ENCODE results near the gene CDC42EP1.
A peak's percentile ranks its signal among the peaks of the same experiment; 100 is the strongest.
"Not testable (repeated sequence)": the region's sequence is repeated elsewhere in the genome, so short reads cannot be mapped to it uniquely, and the experiment has no call there.

The CDC42EP1 gene

GRCh38 chr22:37601203-37601539, 40.9 kb downstream of the CDC42EP1 start:
- ChIA-PET POLR2A (interaction anchor here (2.4 kb wide), 1 partner anchor 9 kb away, joined by 7 read pairs; no protein-coding TSS in a partner anchor), CTCF (interaction anchor here (1.9 kb wide), 1 partner anchor 9 kb away, joined by 16 read pairs; no protein-coding TSS in a partner anchor)
- DNase-seq (ENCODE audit: extremely low spot score) = no peak
- TF ChIP-seq ZNF384 (IDR thresholded peaks at IDR 0.05) (no peak), LEF1 (IDR thresholded peaks at IDR 0.05; ENCODE audit: borderline replicate concordance) (no peak), L3MBTL2 (conservative IDR thresholded peaks at IDR 0.05) (no peak), BHLHE40 (IDR thresholded peaks at IDR 0.05; ENCODE audit: borderline replicate concordance) (no peak), NFRKB (IDR thresholded peaks at IDR 0.05) (no peak), ARNT (IDR thresholded peaks at IDR 0.05) (no peak), FOXA1 (IDR thresholded peaks at IDR 0.05) (no peak), HDGF (IDR thresholded peaks at IDR 0.05; ENCODE audit: borderline replicate concordance) (no peak), ELF4 (IDR thresholded peaks at IDR 0.05) (no peak), TARDBP (IDR thresholded peaks at IDR 0.05) (no peak), FOXK2 (IDR thresholded peaks at IDR 0.05) (no peak), SUZ12 (IDR thresholded peaks at IDR 0.05) (no peak), FOXM1 (IDR thresholded peaks at IDR 0.05; ENCODE audit: borderline replicate concordance) (no peak), SP1 (IDR thresholded peaks at IDR 0.05) (no peak)
- TF ChIP-seq, protein P1, sequence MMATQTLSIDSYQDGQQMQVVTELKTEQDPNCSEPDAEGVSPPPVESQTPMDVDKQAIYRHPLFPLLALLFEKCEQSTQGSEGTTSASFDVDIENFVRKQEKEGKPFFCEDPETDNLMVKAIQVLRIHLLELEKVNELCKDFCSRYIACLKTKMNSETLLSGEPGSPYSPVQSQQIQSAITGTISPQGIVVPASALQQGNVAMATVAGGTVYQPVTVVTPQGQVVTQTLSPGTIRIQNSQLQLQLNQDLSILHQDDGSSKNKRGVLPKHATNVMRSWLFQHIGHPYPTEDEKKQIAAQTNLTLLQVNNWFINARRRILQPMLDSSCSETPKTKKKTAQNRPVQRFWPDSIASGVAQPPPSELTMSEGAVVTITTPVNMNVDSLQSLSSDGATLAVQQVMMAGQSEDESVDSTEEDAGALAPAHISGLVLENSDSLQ (IDR thresholded peaks at IDR 0.05) = no peak

DNA sequence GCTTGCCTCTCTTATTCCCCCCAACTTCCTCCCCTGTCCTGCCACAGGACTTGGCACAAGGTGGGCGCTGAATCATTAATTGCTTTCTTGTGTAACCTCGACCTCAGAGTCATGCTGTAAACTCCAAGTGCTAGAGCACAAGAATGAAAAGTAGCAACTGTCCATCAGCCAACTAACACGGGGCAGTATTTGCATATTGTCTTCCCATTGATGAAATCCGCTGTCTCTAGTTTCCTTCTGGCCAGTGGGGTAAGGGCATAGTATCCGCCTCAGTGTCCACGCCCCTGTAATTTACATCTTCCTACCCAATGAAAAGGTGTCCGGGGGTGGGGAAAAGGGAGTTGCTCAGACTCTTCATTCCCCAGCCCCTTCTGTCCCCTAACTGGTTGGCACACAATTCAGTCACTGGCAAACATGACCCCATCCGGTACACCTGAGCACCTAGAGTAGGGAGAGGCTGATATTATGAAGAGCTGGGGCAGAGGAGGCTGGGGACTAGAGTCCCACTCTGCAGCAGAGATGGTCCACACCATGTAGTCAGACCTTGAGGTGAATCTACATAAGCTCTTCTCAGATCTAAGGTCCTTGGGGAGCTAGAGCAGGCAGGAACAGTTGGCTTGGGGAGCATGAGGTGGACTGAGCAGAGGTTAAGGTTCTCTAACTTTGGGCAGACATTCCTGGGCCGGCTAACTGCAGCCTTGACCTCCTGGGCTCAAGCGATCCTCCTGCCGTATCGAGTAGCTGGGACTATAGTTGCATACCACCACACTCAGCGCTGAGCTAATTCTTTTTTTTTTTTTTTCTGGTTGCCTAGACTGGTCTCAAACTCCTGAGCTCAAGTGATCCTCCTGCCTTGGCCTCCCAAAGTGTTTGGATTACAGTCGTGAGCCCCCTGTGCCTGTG, 41.5 kb downstream of the CDC42EP1 start:
- TF ChIP-seq L3MBTL2 (conservative IDR thresholded peaks at IDR 0.05) (no peak), ZNF384 (IDR thresholded peaks at IDR 0.05) (peak; percentile 53; the same call in 1 of the 2 replicates)
- TF ChIP-seq, protein P1 (IDR thresholded peaks at IDR 0.05) = peak; percentile 98
- CTCF ChIA-PET = interaction anchor here (0.5 to 1.9 kb wide), 4 partner anchors 9 to 60 kb away, joined by 3 to 16 read pairs (median 4); no protein-coding TSS in a partner anchor
- POLR2A ChIA-PET = interaction anchor here (2.4 kb wide), 1 partner anchor 9 kb away, joined by 7 read pairs; no protein-coding TSS in a partner anchor
- peak; percentile 60 for DNase-seq (ENCODE audit: extremely low spot score)

DNA sequence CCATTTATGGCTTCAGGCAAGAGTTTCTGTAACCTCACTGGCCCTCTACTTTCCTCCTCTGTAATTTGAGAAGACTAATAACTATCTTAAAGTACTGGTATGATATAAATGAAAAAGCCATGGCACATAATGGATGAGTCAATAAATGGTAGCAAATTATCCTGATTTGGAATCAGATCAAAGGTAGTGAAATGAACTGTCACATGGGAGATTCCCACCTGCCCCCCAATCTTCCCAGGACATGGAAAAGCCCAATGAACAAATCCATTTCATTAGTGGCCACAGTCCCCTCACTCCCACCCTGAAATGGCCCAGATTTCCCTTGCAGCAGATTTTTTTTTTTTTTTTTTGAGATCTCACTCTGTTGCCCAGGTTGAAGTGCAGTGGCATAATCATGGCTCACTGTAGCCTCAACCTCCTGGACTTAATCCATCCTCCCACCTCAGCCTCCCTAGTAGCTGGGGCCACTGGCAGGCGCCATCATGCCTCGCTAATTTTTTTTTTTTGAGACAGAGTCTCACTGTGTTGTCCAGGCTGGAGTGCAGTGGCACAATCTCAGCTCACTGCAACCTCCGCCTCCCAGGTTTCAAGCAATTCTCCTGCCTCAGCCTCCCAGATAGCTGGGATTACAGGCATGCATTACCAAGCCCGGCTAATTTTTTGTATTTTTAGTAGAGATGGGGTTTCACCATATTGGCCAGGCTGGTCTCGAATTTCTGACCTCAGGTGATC, 42.4 kb downstream of the CDC42EP1 start:
- not testable (repeated sequence) for DNase-seq (ENCODE audit: extremely low spot score)
- ChIA-PET POLR2A (interaction anchor here (2.4 kb wide), 1 partner anchor 10 kb away, joined by 7 read pairs; no protein-coding TSS in a partner anchor), CTCF (interaction anchor here (0.6 to 1.9 kb wide), 4 partner anchors 10 to 61 kb away, joined by 3 to 16 read pairs (median 4); no protein-coding TSS in a partner anchor)

DNA sequence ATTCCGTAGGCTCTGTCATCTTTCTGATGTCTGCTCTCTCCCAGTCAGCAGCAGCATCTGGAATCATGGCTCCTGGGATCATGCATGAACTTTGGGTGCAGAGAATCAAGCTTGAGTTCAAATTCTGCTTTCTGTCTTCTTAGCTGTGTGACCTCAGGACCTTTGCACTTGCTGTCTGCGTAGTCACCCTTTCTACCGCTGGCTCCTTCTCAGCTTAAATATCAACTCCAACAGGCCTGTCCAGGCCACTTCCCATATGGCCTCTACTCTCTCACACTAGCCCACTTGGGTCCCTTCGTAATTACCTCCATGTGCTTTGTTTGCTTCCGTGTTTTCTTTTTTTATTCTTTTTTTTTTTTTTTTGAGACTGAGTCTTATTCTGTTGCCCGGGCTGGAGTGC, 43.8 kb downstream of the CDC42EP1 start:
- no peak for TF ChIP-seq TARDBP (IDR thresholded peaks at IDR 0.05)
- TF ChIP-seq, protein P1 (IDR thresholded peaks at IDR 0.05) = no peak
- no peak for TF ChIP-seq ELF4 (IDR thresholded peaks at IDR 0.05)
- TF ChIP-seq ARNT (IDR thresholded peaks at IDR 0.05) = no peak
- TF ChIP-seq FOXK2 (IDR thresholded peaks at IDR 0.05) = no peak
- TF ChIP-seq FOXM1 (IDR thresholded peaks at IDR 0.05; ENCODE audit: borderline replicate concordance) = no peak
- TF ChIP-seq L3MBTL2 (conservative IDR thresholded peaks at IDR 0.05) = no peak
- ChIA-PET CTCF (interaction anchor here (7.1 kb wide), 1 partner anchor 14 kb away, joined by 47 read pairs; no protein-coding TSS in a partner anchor), POLR2A (interaction anchor here (1.4 kb wide), 1 partner anchor 12 kb away, joined by 4 read pairs; no protein-coding TSS in a partner anchor)
- no peak for DNase-seq (ENCODE audit: extremely low spot score)

- ChIA-PET CTCF (interaction anchor here (7.1 kb wide), 1 partner anchor 14 kb away, joined by 47 read pairs; no protein-coding TSS in a partner anchor), POLR2A (no interaction called here)
- DNase-seq (ENCODE audit: extremely low spot score) = no peak
- TF ChIP-seq SUZ12 (IDR thresholded peaks at IDR 0.05) = no peak
- TF ChIP-seq LEF1 (IDR thresholded peaks at IDR 0.05; ENCODE audit: borderline replicate concordance) = no peak
- no peak for TF ChIP-seq TARDBP (IDR thresholded peaks at IDR 0.05)
- no peak for TF ChIP-seq CTBP1 (IDR thresholded peaks at IDR 0.05; ENCODE audit: borderline replicate concordance)
- TF ChIP-seq NFRKB (IDR thresholded peaks at IDR 0.05) = no peak
- no peak for TF ChIP-seq ARNT (IDR thresholded peaks at IDR 0.05)
- TF ChIP-seq FOXM1 (IDR thresholded peaks at IDR 0.05; ENCODE audit: borderline replicate concordance) = no peak
- no peak for TF ChIP-seq BHLHE40 (IDR thresholded peaks at IDR 0.05; ENCODE audit: borderline replicate concordance)
Observed at GRCh38 chr22:37604875-37605274, 44.6 kb downstream of the CDC42EP1 start.
